Lung (tissue), 12 donors: ENCODE results near the gene PBRM1. TPM values are rescaled to one million over a fixed set of nuclear protein-coding genes. Genes with fewer than 3 reads are reported as not detected.

ENCODE experiments used
- ATAC-seq: fragments of 200-7000 bp; cut with Tn5 transposase; one replicate; pipeline ENCODE4 v1.9.1; 2020; ENCODE audit warnings: moderate number of reproducible peaks; ENCODE audit not compliant: insufficient read depth, low FRiP score
- DNase-seq, 3 donors: peaks; one replicate each; pipeline ENCODE4 v3.0.0-alpha.2; 2013 to 2017
- H3K27ac ChIP-seq, 2 donors: one replicate each; pipeline ENCODE4 v1.5.1; 2013; ENCODE audit warnings: mild to moderate bottlenecking in 2 of 2, moderate library complexity in 2 of 2, control low read depth in 1 of 2, inconsistent platforms in 1 of 2, low read depth in 1 of 2, low read length in 1 of 2
- H3K27me3 ChIP-seq, 3 donors: one replicate each; pipeline ENCODE4 v1.5.1; 2013; ENCODE audit warnings: low read length in 2 of 3; ENCODE audit not compliant: control insufficient read depth in 3 of 3, insufficient read depth in 3 of 3
- H3K36me3 ChIP-seq, 4 donors: one replicate each; pipeline ENCODE4 v1.5.1; 2013; ENCODE audit warnings: low read length in 4 of 4, mild to moderate bottlenecking in 1 of 4, moderate library complexity in 1 of 4; ENCODE audit not compliant: control insufficient read depth in 4 of 4, insufficient read depth in 4 of 4
- H3K4me1 ChIP-seq, 5 donors: one replicate each; pipeline ENCODE4 v1.5.1; 2013; ENCODE audit warnings: low read length in 5 of 5, mild to moderate bottlenecking in 2 of 5, moderate library complexity in 1 of 5; ENCODE audit not compliant: control insufficient read depth in 5 of 5, insufficient read depth in 5 of 5
- H3K4me3 ChIP-seq: one replicate; pipeline ENCODE4 v1.5.1; 2013; ENCODE audit warnings: mild to moderate bottlenecking, control low read depth, moderate library complexity
- H3K9ac ChIP-seq, 2 donors: one replicate each; pipeline ENCODE4 v1.5.1; 2013; ENCODE audit warnings: low read length in 2 of 2, control low read depth in 1 of 2; ENCODE audit not compliant: insufficient read depth in 1 of 2
- H3K9me3 ChIP-seq, 4 donors: one replicate each; pipeline ENCODE4 v1.5.1; 2013; ENCODE audit warnings: low read length in 3 of 4, mild to moderate bottlenecking in 1 of 4, moderate library complexity in 1 of 4; ENCODE audit not compliant: control insufficient read depth in 4 of 4, insufficient read depth in 3 of 4
- CTCF ChIP-seq: IDR thresholded peaks from 2 replicates; pipeline ENCODE4 v1.5.1; 2012; ENCODE audit warnings: mild to moderate bottlenecking; ENCODE audit errors: control extremely low read depth, extremely low read depth
- WGBS, 2 donors: extraction: QIAGEN DNeasy Blood & Tissue Kit; methylation state at CpG; one replicate each; pipeline ENCODE4 v1.1.7; 2013; 5-methylcytosine and 5-hydroxymethylcytosine counted together
- polyA plus RNA-seq, 2 donors: library from polyadenylated mRNA; stranded (reverse); fragments of 200-250 nt; gene quantifications; one replicate each; pipeline ENCODE4 v1.2.1, GENCODE V29; 2013
- total RNA-seq, 2 donors: library from RNA; depleted of rRNA in 1 of 2; stranded (reverse); fragments of >200 nt in 1 of 2; gene quantifications; one replicate each; pipeline ENCODE4 v1.2.1, GENCODE V29; 2014 to 2021
- donor health status: control.
- donor health status: control.
- donor health status: Bipolar disorder and iron deficiency.
- donor health status: healthy.
- donor health status: DM: yes; HTN: yes; CAD: no.

The PBRM1 gene
- total and polyA plus RNA-seq, 4 donors, result 9.8 to 92.8 (median 40.7) TPM

- Histone ChIP-seq H3K9me3 (no peaks in the 10 kb centered on the region), H3K27ac (no peak overlapping the region), H3K27me3 (no peaks in the 10 kb centered on the region), H3K4me3 (no peak overlapping the region), H3K9ac (no peak overlapping the region), H3K4me1 (no peaks in the 10 kb centered on the region), H3K36me3 (peaks cover 28 to 70% (median 62%) of the 10 kb centered on the region in 4 donors)
- no peak for DNase-seq
- no peak for TF ChIP-seq CTCF
- ATAC-seq, result no peak
- WGBS, 2 donors, result 75 to 93% methylated on average over 7 of the region's 7 CpGs
Observed at GRCh38 chr3:52694528-52695189, 8.9 kb upstream of the PBRM1 start.

GRCh38 chr3:52693071-52693470 is 7.4 kb upstream of the PBRM1 start:
- Histone ChIP-seq H3K36me3 (peaks cover 38 to 84% (median 73%) of the 10 kb centered on the region in 4 donors), H3K27ac (no peak overlapping the region), H3K4me1 (no peaks in the 10 kb centered on the region), H3K9me3 (no peaks in the 10 kb centered on the region), H3K27me3 (no peaks in the 10 kb centered on the region), H3K9ac (no peak overlapping the region), H3K4me3 (no peak overlapping the region)
- no peak for DNase-seq
- no peak for TF ChIP-seq CTCF
- no peak for ATAC-seq

GRCh38 chr3:52690560-52690959 is 4.8 kb upstream of the PBRM1 start:
- TF ChIP-seq CTCF, result no peak
- Histone ChIP-seq H3K9ac (no peak overlapping the region), H3K27ac (no peak overlapping the region), H3K36me3 (peaks cover 34 to 73% (median 59%) of the 10 kb centered on the region in 4 donors), H3K27me3 (no peaks in the 10 kb centered on the region), H3K4me3 (no peak overlapping the region), H3K4me1 (peaks cover 0 to 10% (median 4%) of the 10 kb centered on the region in 5 donors), H3K9me3 (no peaks in the 10 kb centered on the region)
- no peak for DNase-seq
- WGBS, 2 donors, result 96 to 97% methylated on average over 2 of the region's 2 CpGs
- no peak for ATAC-seq

GRCh38 chr3:52689151-52689550 is 3.4 kb upstream of the PBRM1 start:
- Histone ChIP-seq H3K9ac (no peak overlapping the region), H3K9me3 (no peaks in the 10 kb centered on the region), H3K4me3 (no peak overlapping the region), H3K27me3 (no peaks in the 10 kb centered on the region), H3K27ac (no peak overlapping the region), H3K36me3 (peaks cover 30 to 61% (median 47%) of the 10 kb centered on the region in 4 donors), H3K4me1 (peaks cover 2 to 17% (median 4%) of the 10 kb centered on the region in 5 donors)
- ATAC-seq (no peak), DNase-seq (no peak)
- 88 to 93% methylated on average over 3 of the region's 3 CpGs for WGBS, 2 donors
- TF ChIP-seq CTCF, result no peak
